ENCODE data around the gene NGEF.

The NGEF gene

GRCh38 chr2:232960862-232961261 lies 52.2 kb downstream of the NGEF start:
- DNase-seq, result no peak

- DNase-seq, result no peak
Observed at GRCh38 chr2:232959139-232959538, 53.9 kb downstream of the NGEF start.

DNA sequence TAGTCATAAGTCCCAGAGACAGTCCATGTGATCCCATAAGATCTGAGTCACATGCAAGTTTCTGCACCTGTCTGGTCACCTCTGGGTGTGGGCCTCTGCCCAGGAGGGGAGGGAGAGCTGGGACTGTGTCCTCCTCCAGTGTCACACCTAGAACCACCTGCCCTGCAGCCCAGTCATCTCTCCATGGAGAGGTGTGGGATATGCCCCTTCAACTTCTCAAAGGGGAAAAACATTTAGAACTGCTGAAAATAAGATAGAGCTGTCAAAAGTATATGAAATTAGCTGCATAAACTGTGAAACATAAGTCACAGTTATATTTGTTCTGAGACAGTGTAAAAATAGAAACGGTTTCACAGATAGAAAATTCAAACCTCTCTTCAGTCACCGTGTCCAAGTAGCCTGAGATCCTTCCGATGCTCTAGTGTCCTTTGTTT lies 55.4 kb downstream of the NGEF start:
- DNase-seq, result no peak

- no peak for DNase-seq
Observed at GRCh38 chr2:232955856-232956255, 57.2 kb downstream of the NGEF start.

- DNase-seq, result no peak
Observed at GRCh38 chr2:232954691-232955090, 58.4 kb downstream of the NGEF start.

- no peak for DNase-seq
Observed at GRCh38 chr2:232951891-232952290, 61.2 kb downstream of the NGEF start.

GRCh38 chr2:232951181-232951580 lies 61.9 kb downstream of the NGEF start:
- DNase-seq, result no peak

DNA sequence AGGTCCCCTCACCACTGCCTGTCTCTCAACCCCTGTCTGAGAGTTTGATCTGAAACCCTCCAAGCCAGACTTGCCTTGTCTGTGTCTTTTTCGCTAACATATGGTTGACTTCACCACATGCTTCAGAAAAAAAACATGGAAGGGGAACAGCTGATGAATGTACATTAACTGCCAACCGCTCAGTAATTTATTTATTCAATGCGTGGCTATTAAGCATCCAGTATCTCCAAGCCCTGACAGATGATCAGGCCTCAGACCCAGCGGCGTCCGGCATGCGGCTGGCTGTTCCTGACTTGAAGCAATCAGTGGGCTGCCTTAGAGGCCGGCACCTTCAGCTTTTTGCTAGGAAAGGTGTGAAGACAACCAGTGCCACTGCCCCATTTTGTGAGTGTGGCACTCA lies 62.3 kb downstream of the NGEF start:
- no peak for DNase-seq

GRCh38 chr2:232949016-232949415 lies 64.0 kb downstream of the NGEF start:
- DNase-seq, result no peak

GRCh38 chr2:232942831-232943230 lies 70.2 kb downstream of the NGEF start:
- no peak for DNase-seq

- DNase-seq, result no peak
Observed at GRCh38 chr2:232941912-232942594, 71.0 kb downstream of the NGEF start.

DNA sequence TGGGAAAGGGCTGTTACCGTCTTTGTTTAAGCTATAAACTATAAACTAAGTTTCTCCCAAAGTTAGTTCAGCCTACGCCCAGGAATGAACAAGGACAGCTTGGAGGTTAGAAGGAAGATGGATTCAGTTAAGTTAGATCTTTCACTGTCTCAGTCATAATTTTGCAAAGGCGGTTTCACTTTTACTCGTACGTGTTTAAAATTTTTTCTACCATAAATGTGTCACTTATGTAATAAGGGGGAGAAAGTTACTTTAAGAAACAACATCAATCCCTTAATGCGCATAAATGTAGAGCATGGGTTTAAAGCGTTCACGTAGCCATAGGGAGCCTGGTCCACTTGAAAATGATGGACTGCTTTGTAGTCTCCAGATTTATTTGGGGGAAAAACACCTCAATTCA lies 71.7 kb downstream of the NGEF start:
- no peak for DNase-seq

DNA sequence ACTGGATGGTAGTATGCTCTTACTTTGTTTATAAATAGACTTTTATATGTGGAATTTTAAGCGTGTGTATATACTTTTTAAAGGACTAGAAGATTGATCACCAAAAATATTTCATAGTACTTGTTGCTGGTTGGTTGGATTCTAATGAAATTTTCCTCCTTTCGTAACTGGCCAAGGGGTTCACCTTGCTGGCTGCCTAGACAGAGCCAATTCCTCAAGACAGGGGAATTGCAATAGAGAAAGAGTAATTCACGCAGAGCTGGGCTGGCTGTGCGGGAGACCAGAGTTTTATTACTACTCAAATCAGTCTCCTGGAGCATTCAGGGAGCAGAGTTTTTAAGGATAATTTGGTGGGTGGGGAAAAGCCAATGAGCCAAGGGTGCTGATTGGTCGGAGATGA lies 72.3 kb downstream of the NGEF start:
- DNase-seq, result no peak

DNA sequence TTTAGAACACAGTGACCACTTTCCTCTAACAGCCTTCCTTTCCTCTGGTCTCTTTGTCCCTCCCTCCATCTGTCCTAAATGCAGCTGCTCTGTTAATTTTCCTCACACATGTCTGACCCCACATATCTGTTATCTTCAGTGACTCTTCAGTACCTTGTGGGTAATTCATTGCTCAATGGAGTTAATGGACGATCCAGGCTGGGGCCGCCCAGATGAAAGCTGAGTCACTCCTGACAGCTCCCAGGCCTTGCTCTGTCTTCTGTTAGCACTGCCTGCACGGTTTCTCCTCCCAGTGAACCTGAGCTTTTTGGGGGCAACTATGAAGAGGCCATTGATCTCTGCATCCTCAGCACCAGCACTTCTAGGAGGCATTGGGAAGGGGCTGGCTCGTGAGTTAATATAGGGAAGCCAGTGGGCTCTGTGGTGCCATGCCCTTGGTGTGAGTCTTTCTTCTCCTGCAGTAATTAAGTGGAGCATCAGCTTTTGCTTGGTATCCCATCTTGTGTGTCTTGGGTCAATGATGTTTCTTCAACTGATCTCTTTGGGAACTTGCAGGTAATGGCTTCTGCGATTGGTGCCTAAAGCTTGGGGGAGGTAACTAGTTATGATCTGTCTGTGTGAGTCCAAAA lies 75.7 kb downstream of the NGEF start:
- DNase-seq, result no peak

- DNase-seq, result no peak
Observed at GRCh38 chr2:232931636-232932035, 81.4 kb downstream of the NGEF start.

- no peak for DNase-seq
Observed at GRCh38 chr2:232930059-232930400, 83.0 kb downstream of the NGEF start.

GRCh38 chr2:232929303-232930058 lies 83.6 kb downstream of the NGEF start:
- DNase-seq, result no peak

DNA sequence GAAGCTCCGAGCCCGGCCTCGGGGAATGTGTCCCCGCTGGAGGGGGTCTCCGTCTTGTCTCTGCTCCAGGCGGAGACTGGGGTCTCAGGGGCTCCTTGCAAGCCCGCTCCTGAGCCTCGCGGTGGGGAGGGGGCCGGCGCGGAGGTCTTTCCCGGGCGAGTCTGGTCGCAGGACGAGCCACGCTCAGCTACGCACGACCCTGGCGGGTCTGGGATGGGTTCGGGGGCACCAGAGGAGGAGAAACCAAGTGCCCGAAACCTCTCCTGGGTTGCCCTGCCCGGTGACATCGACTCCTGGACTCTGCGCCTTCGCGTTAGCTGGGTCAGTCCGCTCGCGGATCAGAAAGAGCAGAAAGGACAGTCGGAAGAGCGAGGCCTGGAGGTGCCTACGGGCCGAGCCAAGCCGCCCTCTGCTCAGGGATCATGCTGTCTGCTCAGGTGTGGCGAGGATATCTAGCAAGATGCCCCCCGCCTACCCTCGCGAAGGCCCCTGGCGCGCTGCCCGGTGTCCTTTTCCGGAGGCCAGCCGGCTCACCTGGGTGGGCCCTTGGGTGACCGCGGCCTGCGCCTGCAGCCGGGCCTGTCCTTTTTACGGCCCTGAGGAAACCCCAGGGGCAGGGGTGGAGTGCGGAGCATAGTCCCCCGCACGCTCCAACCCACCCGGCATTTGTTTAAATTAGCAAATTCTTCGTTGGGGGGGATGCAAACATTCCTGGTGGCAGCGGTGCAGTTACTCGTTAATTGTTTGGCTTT lies 84.3 kb downstream of the NGEF start:
- DNase-seq, result no peak

DNA sequence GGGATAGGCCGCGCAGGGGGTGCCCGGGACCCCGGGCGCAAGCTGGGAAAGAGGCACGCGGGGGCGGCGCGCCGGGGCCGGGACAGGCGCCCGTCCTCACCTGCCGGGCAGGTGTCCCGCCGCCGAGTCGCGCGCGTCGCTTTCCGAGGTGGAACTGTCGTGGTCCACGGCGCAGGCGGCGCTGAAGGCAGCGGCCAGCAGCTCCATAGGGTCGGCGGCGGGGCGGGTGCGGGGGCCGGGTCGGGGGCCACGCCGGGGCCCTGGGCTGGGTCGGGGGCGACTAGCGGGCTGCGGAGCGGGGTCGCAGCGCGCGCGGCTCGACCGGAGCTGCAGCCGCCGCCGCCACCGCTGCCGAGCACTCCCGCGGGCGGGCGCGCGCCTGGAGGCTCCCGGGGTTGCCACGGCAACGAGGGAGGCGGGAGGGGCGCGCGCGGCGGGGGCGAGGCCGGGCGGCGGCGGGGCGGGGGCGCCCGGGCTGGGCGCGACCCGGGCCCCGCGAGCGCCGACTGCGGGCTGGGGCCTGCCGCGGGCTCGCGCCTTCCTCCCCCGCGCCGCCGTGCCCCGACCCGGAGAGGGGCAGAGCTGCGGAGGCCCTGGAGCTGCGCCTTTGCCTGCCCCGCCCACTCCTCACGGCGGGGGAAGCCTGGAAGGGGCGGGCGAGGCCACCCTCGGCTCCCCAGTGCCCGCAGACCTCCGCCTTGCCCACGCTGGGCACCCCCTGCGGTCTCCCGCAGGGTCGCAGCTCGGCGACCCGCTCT lies 85.1 kb downstream of the NGEF start:
- no peak for DNase-seq

DNA sequence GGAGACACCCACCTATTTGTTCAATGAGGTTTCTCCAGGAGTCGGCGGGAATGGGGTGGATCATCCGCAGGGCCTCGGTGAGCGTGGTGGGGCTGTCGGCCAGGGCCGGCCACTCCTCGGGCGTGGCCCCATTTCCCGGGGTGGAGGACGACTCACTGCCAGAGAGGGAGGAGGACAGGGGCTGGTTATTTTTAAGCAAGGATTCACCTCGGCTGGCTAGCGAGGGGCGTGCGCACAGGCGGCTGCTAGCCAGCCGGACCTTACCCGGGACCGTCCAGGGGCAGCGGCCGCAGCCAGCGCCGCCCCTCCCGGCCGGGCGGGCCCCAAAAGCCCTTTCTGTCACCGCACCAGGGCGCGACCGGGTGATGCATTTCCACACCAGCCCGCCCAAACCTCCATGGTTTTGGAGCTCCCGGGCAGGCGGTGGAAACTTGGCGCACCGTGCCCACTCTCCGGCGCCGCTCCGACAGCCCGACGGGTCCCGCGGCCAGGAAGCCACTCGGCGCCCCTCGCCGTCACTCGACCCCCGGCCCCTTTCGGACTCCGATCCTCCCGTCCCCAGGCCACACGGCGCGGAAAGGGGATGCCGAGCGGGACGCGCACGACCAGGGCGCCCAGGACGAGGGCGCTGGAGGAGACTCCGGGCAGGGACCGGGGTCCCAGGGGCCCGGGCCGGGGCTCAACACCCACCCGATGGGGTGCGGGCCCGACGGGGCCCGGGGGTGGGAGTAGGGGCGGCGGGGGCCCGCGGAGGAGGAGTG lies 85.8 kb downstream of the NGEF start:
- no peak for DNase-seq

- DNase-seq, result no peak
Observed at GRCh38 chr2:232926431-232926939, 86.6 kb downstream of the NGEF start.

DNA sequence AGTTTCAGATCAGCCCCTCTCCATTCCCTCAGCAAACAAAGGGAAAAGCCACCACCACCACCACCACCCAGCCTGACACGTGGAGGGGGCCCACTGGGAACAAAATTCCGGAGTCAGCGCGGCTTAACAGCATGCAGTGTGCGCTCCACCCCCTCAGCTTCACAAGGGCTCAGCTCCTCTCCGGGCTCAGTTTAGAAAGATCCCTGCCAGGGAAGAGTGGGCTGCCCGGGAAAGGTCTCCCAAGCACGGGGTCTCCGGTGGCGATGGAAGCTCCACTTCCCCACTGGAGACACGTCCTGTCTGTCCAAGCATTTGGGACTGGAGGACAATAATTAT lies 87.3 kb downstream of the NGEF start:
- DNase-seq, result no peak
